Measurements from ENCODE around the gene DUSP1. TPM values are rescaled to one million over a fixed set of nuclear protein-coding genes. Genes with fewer than 3 reads are reported as not detected.
A peak's percentile ranks its signal among the peaks of the same experiment; 100 is the strongest.
"Not testable (repeated sequence)": the region's sequence is repeated elsewhere in the genome, so short reads cannot be mapped to it uniquely, and the experiment has no call there.

DUSP1 gene
- total RNA-seq, result 84.2 TPM

- DNase-seq (ENCODE audit: low spot score), result peak; percentile 99
These were observed at the start of gene DUSP1 for GRCh38 chr5:172770675-172771438. TSS of gene DUSP1 (minus strand) at chr5:172771195. CDS start at chr5:172770952, 243 bp downstream.

- peak; percentile 76 for DNase-seq (ENCODE audit: low spot score)
These were observed 49.2 kb upstream of the DUSP1 start for GRCh38 chr5:172820046-172820767.

- no peak for DNase-seq (ENCODE audit: low spot score)
These were observed 48.6 kb upstream of the DUSP1 start for GRCh38 chr5:172819569-172819968.

DNA sequence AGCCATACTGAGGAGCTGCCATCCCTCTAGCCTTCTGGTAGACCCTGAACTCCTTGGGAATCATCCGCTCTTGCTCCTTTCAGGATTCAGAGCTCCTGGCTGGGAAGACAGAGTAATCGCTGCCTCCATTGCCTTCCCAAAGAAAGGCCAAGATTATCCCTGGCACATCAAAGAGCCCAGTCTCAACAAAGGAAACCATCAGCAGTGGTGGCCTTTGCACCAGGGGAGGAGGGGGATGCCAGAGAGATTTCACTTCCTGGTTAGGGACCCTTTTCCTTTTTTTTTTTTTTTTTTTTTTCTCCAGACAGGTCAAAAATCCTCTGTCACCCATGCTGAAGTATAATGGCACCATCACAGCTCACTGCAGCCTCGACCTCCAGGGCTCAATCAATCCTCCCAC lies 47.1 kb upstream of the DUSP1 start:
- DNase-seq (ENCODE audit: low spot score), result no peak

DNA sequence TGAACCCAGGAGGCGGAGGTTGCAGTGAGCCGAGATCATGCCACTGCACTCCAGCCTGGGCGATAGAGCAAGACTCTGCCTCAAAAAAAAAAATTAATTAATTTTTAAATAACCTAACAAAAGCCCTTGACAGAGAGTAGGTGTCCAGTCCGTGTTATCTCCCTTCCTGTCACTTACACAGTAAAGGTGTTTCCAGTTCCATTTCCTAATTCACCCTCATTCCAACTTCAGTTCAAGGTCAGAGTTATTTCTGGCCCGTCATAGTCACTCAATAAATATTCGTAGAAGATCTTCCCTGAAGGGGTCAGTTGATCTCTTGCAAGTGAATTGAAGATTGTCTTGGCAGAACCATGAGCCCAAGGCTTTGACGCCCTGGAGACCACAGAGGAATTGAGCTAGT lies 46.7 kb upstream of the DUSP1 start:
- DNase-seq (ENCODE audit: low spot score), result no peak

GRCh38 chr5:172816925-172817562 lies 46.0 kb upstream of the DUSP1 start:
- DNase-seq (ENCODE audit: low spot score), result no peak

GRCh38 chr5:172815631-172816030 lies 44.6 kb upstream of the DUSP1 start:
- DNase-seq (ENCODE audit: low spot score), result no peak

GRCh38 chr5:172810996-172811395 lies 40.0 kb upstream of the DUSP1 start:
- not testable (repeated sequence) for DNase-seq (ENCODE audit: low spot score)

- DNase-seq (ENCODE audit: low spot score), result no peak
These were observed 38.8 kb upstream of the DUSP1 start for GRCh38 chr5:172809774-172810173.

DNA sequence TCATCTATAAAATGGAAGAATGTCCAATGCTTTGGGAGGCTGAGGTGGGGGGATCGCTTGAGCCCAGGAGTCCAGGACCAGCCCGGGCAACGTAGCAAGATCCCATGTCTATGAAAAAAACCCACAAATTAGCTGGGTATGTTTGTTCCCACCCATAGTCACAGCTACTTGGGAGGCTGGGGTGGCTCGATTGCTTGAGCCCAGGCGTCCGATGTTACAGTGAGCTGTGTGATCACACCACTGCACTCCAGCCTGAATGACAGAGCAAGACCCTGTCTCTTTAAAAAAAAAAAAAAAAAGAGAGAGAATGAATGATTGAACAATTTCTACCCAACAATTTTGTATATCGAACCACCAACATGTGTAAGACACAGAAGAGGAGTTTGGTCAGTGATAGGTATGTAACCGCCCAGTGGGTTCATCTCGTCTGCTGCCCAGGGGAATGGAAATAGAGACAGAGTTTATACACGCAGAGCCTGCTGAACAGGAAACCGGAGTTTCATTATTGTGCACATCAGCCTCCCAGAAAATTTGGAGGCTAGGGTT lies 36.8 kb upstream of the DUSP1 start:
- DNase-seq (ENCODE audit: low spot score), result no peak

- DNase-seq (ENCODE audit: low spot score), result peak; percentile 94
These were observed 36.1 kb upstream of the DUSP1 start for GRCh38 chr5:172806897-172807672.

- no peak for DNase-seq (ENCODE audit: low spot score)
These were observed 34.8 kb upstream of the DUSP1 start for GRCh38 chr5:172805736-172806255.

DNA sequence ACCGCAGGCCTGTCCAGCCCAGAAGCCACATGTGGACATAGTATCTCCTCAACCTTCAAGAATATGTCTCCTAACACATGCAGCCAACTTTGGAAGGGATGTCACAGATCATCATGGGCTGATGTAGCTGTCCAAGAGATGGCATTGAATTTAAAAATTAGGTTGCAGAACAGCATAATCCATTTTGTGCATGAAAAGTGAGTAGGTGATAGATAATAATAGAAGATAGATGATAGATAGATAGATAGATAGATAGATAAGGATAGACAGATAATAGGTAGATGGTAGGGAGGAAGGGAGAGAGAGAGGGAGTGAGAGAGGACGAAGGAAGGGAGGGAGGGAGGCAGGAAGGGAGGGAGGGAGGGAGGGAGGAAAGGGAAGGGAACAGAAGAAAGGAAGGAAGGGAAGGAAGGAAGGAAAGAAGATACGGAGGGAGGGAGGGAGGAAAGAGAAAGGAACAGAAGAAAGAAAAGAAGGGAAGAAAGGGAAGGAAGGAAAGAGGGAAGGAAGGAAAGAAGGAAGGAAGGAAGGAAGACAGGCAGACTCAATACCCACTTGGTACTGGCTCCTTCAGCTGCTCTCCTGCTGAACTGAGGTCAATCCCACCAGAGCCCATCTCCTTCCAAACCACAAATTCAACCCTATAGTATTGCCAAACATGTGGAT lies 34.2 kb upstream of the DUSP1 start:
- no peak for DNase-seq (ENCODE audit: low spot score)

DNA sequence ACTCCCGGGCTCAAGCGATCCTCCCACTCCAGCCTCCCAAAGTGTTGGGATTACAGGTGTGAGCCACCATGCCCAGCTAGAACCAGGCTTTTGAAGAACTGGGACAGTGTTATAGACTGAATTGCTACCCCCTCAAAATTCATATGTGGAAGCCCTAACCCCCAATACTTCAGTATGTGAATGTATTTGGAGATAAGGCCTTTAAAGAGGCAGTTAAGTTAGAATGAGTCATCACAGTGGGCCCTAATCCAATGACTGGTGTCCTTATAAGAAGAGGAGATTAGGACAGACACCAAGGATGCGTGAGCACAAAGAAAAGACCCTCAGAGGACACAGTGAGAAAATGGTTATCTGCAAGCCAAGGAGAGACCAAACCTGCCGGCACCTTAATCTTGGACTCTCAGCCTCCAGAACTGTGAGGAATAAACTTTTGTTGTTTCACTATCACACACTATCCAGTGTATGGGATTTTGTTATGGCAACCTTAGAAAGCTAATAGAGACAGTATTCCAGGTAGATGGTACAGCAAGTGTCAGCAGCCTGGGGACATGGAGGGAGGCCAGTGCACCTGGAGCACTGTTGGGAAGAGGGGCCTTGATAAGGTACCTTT lies 31.7 kb upstream of the DUSP1 start:
- no peak for DNase-seq (ENCODE audit: low spot score)

DNA sequence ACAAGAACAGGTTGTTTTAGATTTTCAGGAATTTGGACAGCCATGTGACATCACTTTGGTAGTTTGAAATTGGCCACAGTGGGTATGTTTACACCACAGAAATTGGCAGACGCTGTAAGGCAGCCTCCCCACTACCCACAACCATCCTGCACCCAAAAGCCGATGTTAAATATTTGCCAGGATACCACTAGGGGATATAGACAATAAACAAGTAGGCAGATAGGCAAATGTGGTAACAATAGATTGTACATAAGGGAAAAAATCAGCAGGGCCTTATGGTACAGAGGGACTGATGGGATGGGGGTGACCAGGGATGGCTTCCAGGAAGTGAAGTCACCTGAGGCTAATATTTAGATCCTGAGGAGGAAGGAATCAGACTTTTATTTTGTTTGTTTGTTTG lies 31.1 kb upstream of the DUSP1 start:
- DNase-seq (ENCODE audit: low spot score), result no peak

DNA sequence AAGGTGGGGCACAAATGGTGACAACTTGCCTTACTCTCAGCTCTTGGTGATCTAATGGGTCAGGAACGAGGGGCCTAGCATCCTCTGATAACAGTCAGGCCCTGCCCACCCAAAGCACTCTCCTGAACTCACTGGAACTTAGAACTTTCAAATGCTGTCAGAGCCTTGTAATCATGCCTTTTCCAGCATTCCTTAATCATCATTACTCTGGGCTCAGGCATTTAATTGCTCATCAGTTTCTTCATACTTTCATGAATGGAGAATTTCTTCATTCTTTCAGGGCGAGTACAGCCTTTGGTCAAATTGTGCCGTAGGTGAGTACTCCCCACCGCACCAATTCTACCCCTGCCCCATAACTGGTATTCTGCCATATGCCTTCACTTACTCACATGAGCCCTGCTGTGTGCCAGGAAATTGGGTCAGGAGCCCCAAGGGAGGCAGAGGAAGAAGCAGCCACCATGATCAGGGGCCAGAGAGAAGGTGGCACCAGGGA lies 30.2 kb upstream of the DUSP1 start:
- no peak for DNase-seq (ENCODE audit: low spot score)

GRCh38 chr5:172800088-172800551 lies 29.1 kb upstream of the DUSP1 start:
- DNase-seq (ENCODE audit: low spot score), result no peak

GRCh38 chr5:172799416-172799815 lies 28.4 kb upstream of the DUSP1 start:
- DNase-seq (ENCODE audit: low spot score), result no peak

GRCh38 chr5:172798422-172799215 lies 27.6 kb upstream of the DUSP1 start:
- no peak for DNase-seq (ENCODE audit: low spot score)

Data from ureter (tissue), 1 donor.